GM19099 (cell line): ENCODE results near the gene LARGE2.

Experiments
- POLR2A ChIP-seq: IDR thresholded peaks from 3 replicates; pipeline ENCODE4 v1.6.1; 2011; ENCODE audit warnings: low read depth; ENCODE audit not compliant: insufficient read length; ENCODE audit errors: extremely low read depth

Gene LARGE2

GRCh38 chr11:45930951-45931570 lies 8.6 kb downstream of the LARGE2 start:
- TF ChIP-seq POLR2A, result no peak

DNA sequence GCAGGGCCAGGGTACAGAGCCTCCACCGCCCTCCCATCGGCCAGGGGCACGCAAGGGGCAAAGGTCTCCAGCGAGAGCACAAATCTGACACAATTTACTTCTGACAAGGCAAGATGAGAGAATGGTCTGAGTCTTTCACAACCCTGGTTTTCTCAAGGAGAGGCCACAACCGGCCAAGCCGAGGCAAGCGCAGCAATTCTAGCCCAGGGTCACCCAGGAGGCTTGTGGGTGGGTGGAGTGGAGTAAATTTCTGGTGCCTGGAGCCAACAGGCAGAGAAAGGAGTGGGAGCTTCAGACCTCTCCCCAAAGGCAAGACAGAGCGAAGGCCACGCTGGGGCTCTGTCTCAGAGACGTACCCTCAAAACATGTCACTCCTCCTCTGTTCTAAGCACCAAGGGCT lies 9.3 kb downstream of the LARGE2 start:
- TF ChIP-seq POLR2A, result no peak

DNA sequence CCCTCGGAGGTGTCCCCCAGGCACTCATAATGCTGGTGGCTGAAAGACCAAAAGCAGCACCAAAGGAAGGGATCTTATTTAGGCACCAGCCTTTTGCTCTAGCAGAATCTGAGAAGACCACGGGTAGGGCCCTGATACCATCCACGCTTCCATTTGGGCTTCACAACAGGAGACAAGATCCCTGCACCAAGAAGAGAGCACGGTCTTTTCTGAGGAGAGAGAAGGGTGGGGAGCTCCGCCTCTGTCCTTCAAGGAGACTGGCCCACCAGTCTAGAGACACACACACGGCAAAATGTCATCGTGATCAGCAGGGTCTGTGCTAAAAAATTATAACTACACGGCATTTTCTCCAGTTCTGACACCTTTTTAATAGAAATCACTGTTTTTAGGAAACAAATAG lies 9.8 kb downstream of the LARGE2 start:
- no peak for TF ChIP-seq POLR2A

DNA sequence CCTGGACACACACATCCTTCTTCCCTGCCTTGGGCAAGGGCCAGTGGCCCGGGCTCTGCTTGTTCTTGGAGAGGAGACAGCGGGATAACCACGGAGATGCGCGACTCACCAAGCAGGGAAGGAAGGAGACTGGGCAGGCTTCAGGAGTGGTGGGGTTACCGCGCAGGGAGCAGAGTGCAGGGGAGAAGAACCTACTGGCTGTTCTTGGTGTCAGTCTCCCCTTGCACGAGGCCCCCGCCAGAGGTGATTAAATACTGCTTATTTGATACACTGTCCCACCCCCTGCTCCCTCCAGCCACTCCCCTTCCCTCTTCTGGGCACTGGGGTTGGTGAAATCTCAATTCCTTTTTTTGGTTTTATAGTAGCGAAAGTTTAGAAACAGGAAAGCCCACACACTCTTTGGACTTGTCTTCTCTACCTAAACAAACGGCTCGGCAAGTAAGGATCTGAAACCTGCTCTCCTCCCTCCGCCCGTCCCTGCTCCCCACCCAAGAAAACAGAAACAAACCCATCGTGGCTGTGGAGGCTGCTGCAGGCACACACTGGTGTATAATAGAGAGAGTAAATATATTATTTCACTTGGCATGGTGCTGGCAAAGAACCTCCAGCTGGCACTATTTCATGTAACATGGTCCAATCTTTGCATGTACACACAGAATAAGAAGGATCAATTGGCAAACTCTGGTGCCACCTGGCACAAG lies 10.8 kb downstream of the LARGE2 start:
- TF ChIP-seq POLR2A, result no peak

DNA sequence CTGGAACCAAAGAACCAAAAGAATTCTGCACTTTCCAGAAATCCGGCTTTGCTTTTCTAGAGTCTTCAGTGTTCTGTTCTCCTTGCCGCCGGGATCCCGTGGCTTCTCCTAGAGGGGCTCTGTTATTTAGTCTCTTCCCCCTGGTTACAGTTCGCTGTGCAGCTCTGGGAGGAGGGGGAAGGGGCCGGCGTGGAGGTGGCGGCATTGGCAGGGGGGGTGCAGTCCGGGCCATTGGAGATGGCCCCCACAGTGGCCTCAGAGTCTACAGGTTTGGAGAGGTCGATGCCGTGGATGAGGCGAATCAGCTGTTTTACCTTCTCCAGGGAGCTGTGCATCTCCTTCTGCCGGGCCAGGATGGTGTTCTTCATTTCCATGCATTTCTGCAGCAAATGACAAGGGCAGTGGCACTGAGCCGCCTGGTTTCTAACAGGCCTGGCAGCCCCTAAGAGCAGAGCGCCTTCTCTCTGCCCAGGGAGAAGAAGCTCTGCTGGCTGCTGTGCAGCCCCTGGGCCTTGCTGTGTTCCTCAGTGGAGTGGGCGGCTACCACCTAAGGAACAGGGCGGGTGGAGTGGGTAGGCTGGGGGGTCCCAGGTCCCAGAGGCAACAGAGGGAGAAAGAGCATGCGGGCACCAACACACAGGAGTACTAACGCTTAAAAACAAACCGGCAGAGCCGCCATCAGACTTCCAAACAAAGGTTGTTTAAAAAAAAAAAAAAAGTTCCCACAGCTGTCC lies 11.6 kb downstream of the LARGE2 start:
- no peak for TF ChIP-seq POLR2A

DNA sequence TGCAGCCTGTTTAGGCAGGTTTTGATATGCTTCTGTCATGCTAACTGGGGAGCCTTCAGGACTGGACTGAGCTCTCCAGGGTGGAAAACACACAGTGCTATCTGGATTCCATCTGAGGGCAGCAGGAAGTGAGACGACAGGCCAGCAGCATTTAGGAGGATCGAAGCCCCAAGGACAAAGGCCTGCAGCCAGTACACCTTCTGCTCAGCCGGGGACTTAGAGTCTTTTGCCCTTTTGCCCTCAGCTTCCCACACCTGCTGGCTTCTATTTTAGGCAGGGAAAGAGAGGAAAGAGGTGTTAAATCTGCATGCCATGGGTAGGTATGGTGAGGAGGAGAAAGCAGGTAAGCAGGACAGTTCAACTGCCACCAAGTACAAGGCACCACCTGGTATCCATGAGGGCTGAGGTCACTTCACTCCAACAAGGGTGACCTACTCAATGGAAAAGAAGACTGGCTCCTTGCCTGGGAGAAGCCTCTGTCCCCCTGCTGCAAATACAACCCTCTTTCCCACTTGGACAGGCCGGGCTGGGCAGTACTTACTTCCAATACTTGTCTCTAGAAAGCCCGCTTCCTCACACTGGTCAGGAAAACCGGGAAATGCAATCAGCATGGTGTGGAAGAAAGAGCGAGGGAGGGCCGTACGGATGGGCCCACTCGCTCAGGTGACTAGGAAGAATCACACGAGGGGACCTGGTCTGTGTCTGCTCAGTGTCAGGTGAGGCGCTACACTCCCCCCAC lies 12.3 kb downstream of the LARGE2 start:
- TF ChIP-seq POLR2A, result no peak

DNA sequence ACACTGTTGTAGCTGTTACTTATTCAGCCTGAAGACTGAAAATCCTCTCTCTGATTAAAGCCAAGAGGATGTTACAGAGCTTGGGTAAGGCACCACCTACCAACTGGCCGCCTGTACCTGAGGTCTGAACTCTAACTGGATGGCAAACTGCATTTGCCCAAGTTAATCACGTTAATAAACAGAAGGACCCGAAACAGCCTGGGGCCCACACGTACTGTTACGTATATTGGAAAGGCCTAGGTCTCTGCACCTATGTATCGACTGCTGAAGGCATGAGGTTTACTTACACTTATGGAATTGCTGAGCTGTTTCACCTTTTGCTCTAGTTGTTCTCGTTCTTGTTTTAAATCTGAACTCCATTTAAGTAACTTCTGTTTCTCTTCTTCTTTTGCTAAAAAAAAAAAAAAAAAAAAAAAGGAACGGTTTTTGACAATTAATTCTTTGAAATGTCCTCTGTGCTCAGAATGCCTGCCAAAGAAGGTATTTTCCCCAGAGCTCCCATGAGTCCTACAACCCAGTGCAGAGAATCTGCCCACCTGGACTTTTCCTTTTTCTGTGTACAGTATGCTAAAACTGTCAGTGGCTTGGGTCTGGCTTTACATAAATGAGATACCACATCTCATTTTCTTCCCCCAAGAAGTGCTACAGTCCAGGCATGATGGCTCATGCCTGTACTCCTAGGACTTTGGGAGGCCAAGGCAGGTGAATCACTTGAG lies 13.1 kb downstream of the LARGE2 start:
- TF ChIP-seq POLR2A, result no peak

DNA sequence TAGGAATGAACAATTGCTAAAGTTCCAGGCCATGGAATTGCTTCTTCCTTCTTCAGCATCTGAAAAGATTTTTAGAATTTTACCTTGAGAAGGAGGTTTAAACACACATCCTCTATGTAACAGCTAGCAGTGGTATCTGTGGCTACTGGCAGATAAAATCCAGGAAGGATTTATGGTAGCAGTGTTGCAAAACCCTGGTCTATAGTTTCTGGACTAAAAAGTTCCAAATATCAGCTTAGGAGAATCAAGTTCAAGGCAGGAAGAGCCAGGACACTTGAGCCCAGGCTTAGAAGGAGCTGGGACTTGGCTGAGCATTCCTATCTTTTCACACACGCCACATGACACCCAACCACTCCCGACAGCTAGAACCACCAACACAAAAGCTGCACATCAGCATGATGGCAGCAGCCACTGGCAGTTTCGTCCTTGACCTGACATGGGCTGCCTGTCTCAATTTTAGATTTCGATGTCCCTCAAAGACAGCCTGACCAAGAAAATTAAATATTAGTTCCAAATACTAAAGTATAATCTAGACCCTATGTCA lies 14.1 kb downstream of the LARGE2 start:
- TF ChIP-seq POLR2A, result no peak

DNA sequence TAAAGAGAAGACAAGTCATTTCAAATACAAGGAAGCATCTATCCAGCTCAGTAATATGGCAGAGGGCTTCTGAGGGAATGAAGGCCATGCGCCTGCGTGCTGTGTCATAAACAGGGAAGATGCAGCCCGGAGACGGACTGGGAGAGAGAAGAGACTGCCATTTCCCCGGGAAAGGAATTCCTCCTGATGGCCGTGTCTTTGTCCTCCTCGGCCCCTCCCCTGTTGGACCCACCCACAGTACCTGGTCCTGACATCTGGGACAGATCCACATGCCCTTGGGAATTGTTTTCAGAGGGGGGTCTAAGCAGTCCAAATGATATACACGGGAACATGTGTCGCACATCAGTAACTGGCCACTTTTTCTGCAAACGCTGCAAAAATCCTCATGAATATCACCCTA lies 15.5 kb downstream of the LARGE2 start:
- TF ChIP-seq POLR2A, result no peak

- TF ChIP-seq POLR2A, result no peak
These were observed 17.4 kb downstream of the LARGE2 start for GRCh38 chr11:45939836-45940235.

- TF ChIP-seq POLR2A, result no peak
These were observed 18.8 kb downstream of the LARGE2 start for GRCh38 chr11:45941285-45941684.

GRCh38 chr11:45942381-45942780 lies 19.9 kb downstream of the LARGE2 start:
- TF ChIP-seq POLR2A, result no peak

- no peak for TF ChIP-seq POLR2A
These were observed 23.0 kb downstream of the LARGE2 start for GRCh38 chr11:45945397-45945999.

GRCh38 chr11:45947885-45948284 lies 25.4 kb downstream of the LARGE2 start:
- no peak for TF ChIP-seq POLR2A
